Endothelial cell of umbilical vein (primary cell): ENCODE measurements around the gene PSTPIP1. TPM values are rescaled to one million over a fixed set of nuclear protein-coding genes. Genes with fewer than 3 reads are reported as not detected.

Source experiments
- BruUV-seq: library from RNA; stranded (reverse); fragments of 400-500 nt; replicated peaks from 2 replicates; lab custom pipeline; 2021; lab: Mats Ljungman, UMichigan
- CTCF ChIA-PET: fragments of 300-600, 350-600 bp; sonication (Branson Sonifier 250); formaldehyde crosslinking; loops from one replicate; lab custom pipeline; 2021; ENCODE audit warnings: antibody characterized with exemption, inconsistent platforms; lab: Charles Lee
- POLR2A ChIA-PET: fragments of 300-600, 350-600 bp; sonication (Branson Sonifier 250); formaldehyde crosslinking; loops from one replicate; lab custom pipeline; 2021; ENCODE audit warnings: antibody characterized with exemption, inconsistent platforms; lab: Charles Lee
- DNase-seq: peaks from one replicate; pipeline ENCODE4 v3.0.0-alpha.2; 2011; ENCODE audit warnings: low read depth, low spot score
- FAIRE-seq: peaks from 2 replicates; lab custom pipeline; 2011; peaks lifted over from hg19 to GRCh38; lab: Jason Lieb, UNC
- H2AFZ ChIP-seq: 2 replicates; pipeline ENCODE4 v1.6.0; 2012; ENCODE audit warnings: low read depth, low read length, control low read depth, inconsistent platforms
- H3K27ac ChIP-seq: 2 replicates; pipeline ENCODE4 v1.5.1; 2011; ENCODE audit warnings: low read depth, mild to moderate bottlenecking, control low read depth, low read length, moderate library complexity; ENCODE audit not compliant: insufficient read depth
- H3K27me3 ChIP-seq, 2 experiments: 2 replicates each; pipeline versions ENCODE4 v1.6.0 to v1.6.1; 2011; ENCODE audit warnings: low read length in 2 of 2, mixed read lengths in 1 of 2; ENCODE audit not compliant: control insufficient read depth in 2 of 2, insufficient read depth in 2 of 2
- H3K36me3 ChIP-seq, 2 experiments: 2 replicates in 1 of 2; 3 replicates in 1 of 2; pipeline ENCODE4 v1.5.1; 2011; ENCODE audit warnings: low read length in 2 of 2, mild to moderate bottlenecking in 1 of 2, moderate library complexity in 1 of 2; ENCODE audit not compliant: control insufficient read depth in 2 of 2, insufficient read depth in 2 of 2; ENCODE audit errors: extremely low read depth in 1 of 2
- H3K4me1 ChIP-seq: 3 replicates; pipeline ENCODE4 v1.5.1; 2011; ENCODE audit warnings: mild to moderate bottlenecking, low read length; ENCODE audit not compliant: control insufficient read depth, insufficient read depth; ENCODE audit errors: extremely low read depth
- H3K4me2 ChIP-seq: 2 replicates; pipeline ENCODE4 v1.6.1; 2011; ENCODE audit warnings: low read length, control low read depth, mixed read lengths; ENCODE audit not compliant: insufficient read depth
- H3K4me3 ChIP-seq, 3 experiments: fragments of 200-600 bp in 1 of 3; sonication (generic), shearing (Covaris generic) in 1 of 3; replicated peaks in 1 of 3; 2 replicates each; pipeline ENCODE4 v1.5.1; 2011 to 2016; ENCODE audit warnings: control low read depth in 3 of 3, low read length in 3 of 3, mild to moderate bottlenecking in 2 of 3, inconsistent platforms in 1 of 3, low read depth in 1 of 3, moderate library complexity in 1 of 3; ENCODE audit not compliant: insufficient read depth in 1 of 3
- H3K79me2 ChIP-seq: 2 replicates; pipeline ENCODE4 v1.6.0; 2012; ENCODE audit warnings: low read length, inconsistent platforms; ENCODE audit not compliant: control insufficient read depth, insufficient read depth
- H3K9ac ChIP-seq: replicated peaks from 2 replicates; pipeline ENCODE3; 2011; ENCODE audit warnings: low read length, control low read depth; ENCODE audit not compliant: insufficient read depth; ENCODE audit errors: extremely low read depth
- H3K9me1 ChIP-seq: replicated peaks from 3 replicates; pipeline ENCODE4 v1.6.0; 2011; ENCODE audit warnings: mild to moderate bottlenecking, low read length; ENCODE audit not compliant: control insufficient read depth, insufficient read depth; ENCODE audit errors: extremely low read depth
- H3K9me3 ChIP-seq: replicated peaks from 2 replicates; pipeline ENCODE4 v1.5.1; 2012; ENCODE audit warnings: low read length, inconsistent platforms; ENCODE audit not compliant: control insufficient read depth, insufficient read depth
- H4K20me1 ChIP-seq: replicated peaks from 2 replicates; pipeline ENCODE3; 2011; ENCODE audit warnings: mild to moderate bottlenecking, low read length; ENCODE audit not compliant: control insufficient read depth, insufficient read depth; ENCODE audit errors: extremely low read depth
- EZH2 ChIP-seq: IDR thresholded peaks from 2 replicates; pipeline ENCODE4 v1.6.1; 2012; ENCODE audit warnings: borderline replicate concordance, low read depth, mild to moderate bottlenecking, moderate library complexity, low read length, inconsistent platforms; ENCODE audit not compliant: severe bottlenecking
- FOS ChIP-seq: IDR thresholded peaks from 2 replicates; pipeline ENCODE4 v1.6.1; 2011; ENCODE audit warnings: mild to moderate bottlenecking, low read length, moderate library complexity, borderline replicate concordance; ENCODE audit not compliant: insufficient read depth
- GATA2 ChIP-seq: IDR thresholded peaks from 2 replicates; pipeline ENCODE4 v1.7.0; 2011; ENCODE audit warnings: low read depth, mild to moderate bottlenecking, moderate library complexity, mixed read lengths, low read length; ENCODE audit not compliant: insufficient read length, insufficient read depth
- JUN ChIP-seq: IDR thresholded peaks from 2 replicates; pipeline ENCODE4 v1.6.1; 2011; ENCODE audit warnings: borderline replicate concordance, low read depth; ENCODE audit not compliant: insufficient read length, insufficient read depth
- MYC ChIP-seq: IDR thresholded peaks from one replicate; pipeline ENCODE4 v1.6.1; 2011; ENCODE audit warnings: mild to moderate bottlenecking, low read depth, low read length
- POLR2A ChIP-seq: IDR thresholded peaks from 2 replicates; pipeline ENCODE4 v1.6.1; 2012; ENCODE audit warnings: low read depth, mild to moderate bottlenecking, control low read depth, low read length
- POLR2AphosphoS5 ChIP-seq: IDR thresholded peaks from 2 replicates; pipeline ENCODE4 v1.6.1; 2012; ENCODE audit warnings: low read depth, mild to moderate bottlenecking, control low read depth, low read length, moderate library complexity; ENCODE audit not compliant: insufficient read depth
- dilution Hi-C: fragments of 300-500 bp; cut with MboI; formaldehyde crosslinking; loops from one replicate; pipeline ENCODE4 v1.15.0; 2019; ENCODE audit warnings: low sequenced_read_pairs; ENCODE audit not compliant: extremely low pct_ligation_motif_present
- intact Hi-C: fragments of 100-400 bp; cut with micrococcal nuclease; formaldehyde crosslinking; loops from one replicate; pipeline ENCODE4 v1.10.0; 2022
- polyA plus RNA-seq, 4 experiments: library from polyadenylated mRNA; depleted of rRNA in 3 of 4; stranded (reverse) in 3 of 4; unstranded in 1 of 4; fragments of >200 nt; gene quantifications; 2 replicates each; pipeline versions ENCODE4 v1.2.1 to v1.2.3, GENCODE V29; 2011 to 2012; ENCODE audit warnings: missing spikeins in 1 of 4
- total RNA-seq: library from RNA; stranded (reverse); gene quantifications from 2 replicates; pipeline ENCODE4 v1.2.3, GENCODE V29; 2021
- TF ChIP-seq, protein P1 (sequence below): IDR thresholded peaks from 2 replicates; pipeline ENCODE4 v1.6.1; 2011; ENCODE audit not compliant: insufficient read depth, insufficient read length
- TF ChIP-seq, protein P2 (sequence below), 2 donors: IDR thresholded peaks; 1 replicate in 1 of 2; 2 replicates in 1 of 2; pipeline ENCODE4 v1.5.1; 2011; ENCODE audit warnings: low read length in 2 of 2, mild to moderate bottlenecking in 2 of 2, moderate library complexity in 2 of 2, control low read depth in 1 of 2, inconsistent platforms in 1 of 2, low read depth in 1 of 2; ENCODE audit not compliant: insufficient read depth in 1 of 2; ENCODE audit errors: extremely low read depth in 1 of 2

The PSTPIP1 gene
- total and polyA plus RNA-seq, 2 donors (not counting 3 experiments of a cell fraction or from before 2014, with no cell fraction given), result not detected

DNA sequence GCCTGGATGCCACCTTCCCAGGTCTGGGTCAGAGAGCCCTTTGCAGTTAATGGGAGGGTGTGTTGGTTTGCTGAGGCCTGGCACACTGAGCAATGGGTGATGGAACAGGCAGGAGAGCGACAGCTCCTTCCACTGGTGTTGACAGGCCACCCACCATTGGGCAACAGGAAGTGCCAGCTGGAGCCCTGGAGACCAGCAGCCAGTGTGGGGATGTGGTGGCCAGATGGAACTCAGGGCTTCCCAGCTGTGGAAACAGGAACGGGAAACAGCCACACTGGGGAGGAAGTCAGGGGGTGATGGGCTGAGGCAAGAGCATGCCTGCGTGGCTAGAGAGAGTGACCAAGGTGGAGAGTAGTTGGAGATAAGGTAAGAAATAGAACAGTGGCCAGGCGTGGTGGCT lies 9.3 kb downstream of the PSTPIP1 start:
- TF ChIP-seq, protein P1, sequence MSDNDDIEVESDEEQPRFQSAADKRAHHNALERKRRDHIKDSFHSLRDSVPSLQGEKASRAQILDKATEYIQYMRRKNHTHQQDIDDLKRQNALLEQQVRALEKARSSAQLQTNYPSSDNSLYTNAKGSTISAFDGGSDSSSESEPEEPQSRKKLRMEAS, result no peak
- TF ChIP-seq JUN (no peak), POLR2AphosphoS5 (no peak), MYC (no peak), POLR2A (no peak)
- TF ChIP-seq, protein P2, sequence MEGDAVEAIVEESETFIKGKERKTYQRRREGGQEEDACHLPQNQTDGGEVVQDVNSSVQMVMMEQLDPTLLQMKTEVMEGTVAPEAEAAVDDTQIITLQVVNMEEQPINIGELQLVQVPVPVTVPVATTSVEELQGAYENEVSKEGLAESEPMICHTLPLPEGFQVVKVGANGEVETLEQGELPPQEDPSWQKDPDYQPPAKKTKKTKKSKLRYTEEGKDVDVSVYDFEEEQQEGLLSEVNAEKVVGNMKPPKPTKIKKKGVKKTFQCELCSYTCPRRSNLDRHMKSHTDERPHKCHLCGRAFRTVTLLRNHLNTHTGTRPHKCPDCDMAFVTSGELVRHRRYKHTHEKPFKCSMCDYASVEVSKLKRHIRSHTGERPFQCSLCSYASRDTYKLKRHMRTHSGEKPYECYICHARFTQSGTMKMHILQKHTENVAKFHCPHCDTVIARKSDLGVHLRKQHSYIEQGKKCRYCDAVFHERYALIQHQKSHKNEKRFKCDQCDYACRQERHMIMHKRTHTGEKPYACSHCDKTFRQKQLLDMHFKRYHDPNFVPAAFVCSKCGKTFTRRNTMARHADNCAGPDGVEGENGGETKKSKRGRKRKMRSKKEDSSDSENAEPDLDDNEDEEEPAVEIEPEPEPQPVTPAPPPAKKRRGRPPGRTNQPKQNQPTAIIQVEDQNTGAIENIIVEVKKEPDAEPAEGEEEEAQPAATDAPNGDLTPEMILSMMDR (IDR thresholded peaks at IDR 0.05; ENCODE audit: extremely low read depth in 1 of 2, insufficient read depth in 1 of 2, low read depth in 1 of 2, low read length in 2 of 2), result no peak
- H3K4me1 ChIP-seq, result no peaks in the 10 kb centered on the region
- H3K27me3 ChIP-seq, result peaks cover 1 to 2% of the 10 kb centered on the region in 2 experiments
- FAIRE-seq (no peak), DNase-seq (no peak)
- intact Hi-C loops (no loop called here), dilution Hi-C loops (no loop called here)
- H3K9me1 ChIP-seq, result no peaks in the 10 kb centered on the region
- H2AFZ ChIP-seq, result no peak overlapping the region
- no peak overlapping the region for H3K4me2 ChIP-seq
- no peaks in the 10 kb centered on the region for H3K9me3 ChIP-seq
- H3K27ac ChIP-seq, result no peak overlapping the region
- no peaks in the 10 kb centered on the region for H3K79me2 ChIP-seq
- no TSS peak for BruUV-seq
- CTCF ChIA-PET, result no interaction called here
- H3K36me3 ChIP-seq, result no peaks in the 10 kb centered on the region
- POLR2A ChIA-PET, result interaction anchor here (0.5 kb wide), 1 partner anchor 18 kb away, joined by 3 read pairs; no protein-coding TSS in a partner anchor
- no peak overlapping the region for H3K9ac ChIP-seq
- no peak overlapping the region for H3K4me3 ChIP-seq
- no peaks in the 10 kb centered on the region for H4K20me1 ChIP-seq

- POLR2A ChIA-PET, result no interaction called here
- CTCF ChIA-PET, result no interaction called here
- Histone ChIP-seq H3K9me1 (no peaks in the 10 kb centered on the region), H4K20me1 (no peaks in the 10 kb centered on the region), H3K79me2 (no peaks in the 10 kb centered on the region), H3K9ac (no peak overlapping the region), H3K4me2 (no peak overlapping the region), H3K9me3 (no peaks in the 10 kb centered on the region), H3K36me3 (no peaks in the 10 kb centered on the region), H3K4me3 (no peak overlapping the region), H3K27me3 (peaks cover 1 to 2% of the 10 kb centered on the region in 2 experiments), H3K4me1 (no peaks in the 10 kb centered on the region), H2AFZ (no peak overlapping the region), H3K27ac (no peak overlapping the region)
- no TSS peak for BruUV-seq
- TF ChIP-seq POLR2AphosphoS5 (no peak), FOS (no peak), POLR2A (no peak), GATA2 (no peak), MYC (no peak), JUN (no peak), EZH2 (no peak)
- TF ChIP-seq, protein P2 (IDR thresholded peaks at IDR 0.05; ENCODE audit: extremely low read depth in 1 of 2, insufficient read depth in 1 of 2, low read depth in 1 of 2, low read length in 2 of 2), result no peak
- TF ChIP-seq, protein P1, result no peak
- dilution Hi-C loops, result no loop called here
- no peak for DNase-seq
- no peak for FAIRE-seq
- intact Hi-C loops, result no loop called here
These were observed 14.2 kb downstream of the PSTPIP1 start for GRCh38 chr15:77009176-77009575.
